IPS DF 19.7 (cell line): ENCODE data around the gene STK11.

Experiments
- DNase-seq: peaks from one replicate; pipeline ENCODE4 v3.0.0-alpha.2; 2013; ENCODE audit warnings: low read depth, low spot score

The STK11 gene

DNA sequence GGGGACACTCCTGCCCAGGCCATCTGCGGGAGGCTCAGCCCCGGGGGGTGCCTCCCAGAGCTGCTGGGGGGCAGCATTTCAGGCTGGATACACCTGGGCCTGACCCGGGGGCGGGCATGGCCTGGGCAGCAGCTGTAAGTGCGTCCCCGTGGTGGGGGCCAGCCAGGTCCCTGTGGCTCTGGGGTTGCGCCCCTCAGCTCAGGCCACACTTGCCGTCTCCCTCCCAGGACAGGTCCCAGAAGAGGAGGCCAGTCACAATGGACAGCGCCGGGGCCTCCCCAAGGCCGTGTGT is 20.6 kb downstream of the STK11 start:
- DNase-seq = no peak

DNA sequence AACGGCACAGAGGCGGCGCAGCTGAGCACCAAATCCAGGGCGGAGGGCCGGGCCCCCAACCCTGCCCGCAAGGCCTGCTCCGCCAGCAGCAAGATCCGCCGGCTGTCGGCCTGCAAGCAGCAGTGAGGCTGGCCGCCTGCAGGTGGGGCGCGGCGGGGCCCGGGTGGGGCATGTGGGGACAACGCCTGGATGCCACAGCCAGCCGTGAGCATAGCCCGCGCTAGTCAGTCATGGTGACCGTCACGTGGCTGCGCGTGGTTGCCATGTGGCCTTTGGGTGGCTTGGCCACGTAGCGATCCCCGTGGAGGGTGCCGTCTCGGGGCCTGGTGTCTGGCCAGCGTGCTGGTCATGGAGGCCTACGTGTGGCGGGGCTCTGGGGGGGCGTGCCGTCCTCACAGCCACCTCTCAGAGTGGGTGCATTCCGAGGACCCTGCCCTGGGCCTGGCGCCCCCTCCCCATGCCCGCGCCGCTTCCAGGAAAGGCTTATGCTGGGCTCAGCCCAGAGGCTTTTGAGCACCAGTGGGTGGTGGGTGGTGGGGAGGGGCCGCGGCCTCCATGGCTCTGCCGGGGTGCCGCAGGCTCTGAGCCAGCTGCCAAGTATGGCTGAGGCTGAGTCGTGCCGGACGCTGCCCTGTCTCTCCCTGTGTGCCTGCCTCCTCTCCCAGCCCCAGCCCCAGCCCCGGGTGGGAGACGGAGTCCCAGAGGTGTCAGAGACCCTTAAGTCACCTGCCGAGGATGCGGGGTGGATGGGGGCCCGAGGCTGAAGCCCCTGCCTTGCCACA is 21.1 kb downstream of the STK11 start:
- DNase-seq = no peak

DNA sequence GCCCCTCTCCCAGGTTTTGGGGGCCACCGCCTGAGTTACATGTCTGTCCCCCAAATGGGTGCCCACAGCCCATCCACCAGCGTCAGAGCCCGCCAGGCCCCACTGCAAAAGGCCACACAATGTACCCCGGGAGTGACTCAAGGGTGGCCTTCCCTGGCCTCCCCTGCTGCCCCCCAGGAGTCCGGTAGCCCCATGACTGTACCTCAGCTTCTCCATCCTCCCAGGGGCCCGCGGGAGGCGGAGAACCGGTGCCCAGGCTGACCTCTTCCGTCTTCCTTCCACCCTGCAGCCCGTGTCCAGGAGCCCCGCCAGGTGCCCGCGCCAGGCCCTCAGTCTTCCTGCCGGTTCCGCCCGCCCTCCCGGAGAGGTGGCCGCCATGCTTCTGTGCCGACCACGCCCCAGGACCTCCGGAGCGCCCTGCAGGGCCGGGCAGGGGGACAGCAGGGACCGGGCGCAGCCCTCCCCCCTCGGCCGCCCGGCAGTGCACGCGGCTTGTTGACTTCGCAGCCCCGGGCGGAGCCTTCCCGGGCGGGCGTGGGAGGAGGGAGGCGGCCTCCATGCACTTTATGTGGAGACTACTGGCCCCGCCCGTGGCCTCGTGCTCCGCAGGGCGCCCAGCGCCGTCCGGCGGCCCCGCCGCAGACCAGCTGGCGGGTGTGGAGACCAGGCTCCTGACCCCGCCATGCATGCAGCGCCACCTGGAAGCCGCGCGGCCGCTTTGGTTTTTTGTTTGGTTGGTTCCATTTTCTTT is 21.9 kb downstream of the STK11 start:
- no peak for DNase-seq

GRCh38 chr19:1228161-1228957 is 22.8 kb downstream of the STK11 start:
- no peak for DNase-seq

GRCh38 chr19:1229056-1229923 is 23.7 kb downstream of the STK11 start:
- no peak for DNase-seq

- DNase-seq = no peak
Observed at GRCh38 chr19:1229924-1230782, 24.6 kb downstream of the STK11 start.

- no peak for DNase-seq
Observed at GRCh38 chr19:1230783-1231489, 25.4 kb downstream of the STK11 start.

GRCh38 chr19:1231729-1232637 is 26.4 kb downstream of the STK11 start:
- no peak for DNase-seq

DNA sequence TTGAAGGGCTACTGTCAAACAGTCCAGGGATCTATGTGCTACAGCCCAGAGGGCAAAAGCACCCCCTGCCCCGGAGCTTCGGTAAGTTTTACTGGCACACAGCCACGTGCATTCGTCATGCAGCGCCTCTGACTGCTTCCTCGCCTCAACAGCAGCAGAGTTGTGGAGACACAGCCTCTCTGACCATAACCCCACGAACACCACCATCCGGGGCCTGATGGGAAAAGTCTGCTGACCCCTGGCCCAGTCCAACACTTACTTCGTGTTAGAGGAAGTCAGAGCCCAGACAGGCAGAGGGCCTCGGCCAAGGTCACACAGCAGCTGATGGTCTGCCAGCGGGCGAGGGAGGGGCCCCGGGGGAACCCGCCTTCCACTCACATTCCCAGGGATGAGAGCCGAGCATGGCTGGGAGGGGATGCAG is 27.1 kb downstream of the STK11 start:
- DNase-seq = no peak

GRCh38 chr19:1233115-1233667 is 27.6 kb downstream of the STK11 start:
- DNase-seq = no peak

- no peak for DNase-seq
Observed at GRCh38 chr19:1234051-1234954, 28.7 kb downstream of the STK11 start.

DNA sequence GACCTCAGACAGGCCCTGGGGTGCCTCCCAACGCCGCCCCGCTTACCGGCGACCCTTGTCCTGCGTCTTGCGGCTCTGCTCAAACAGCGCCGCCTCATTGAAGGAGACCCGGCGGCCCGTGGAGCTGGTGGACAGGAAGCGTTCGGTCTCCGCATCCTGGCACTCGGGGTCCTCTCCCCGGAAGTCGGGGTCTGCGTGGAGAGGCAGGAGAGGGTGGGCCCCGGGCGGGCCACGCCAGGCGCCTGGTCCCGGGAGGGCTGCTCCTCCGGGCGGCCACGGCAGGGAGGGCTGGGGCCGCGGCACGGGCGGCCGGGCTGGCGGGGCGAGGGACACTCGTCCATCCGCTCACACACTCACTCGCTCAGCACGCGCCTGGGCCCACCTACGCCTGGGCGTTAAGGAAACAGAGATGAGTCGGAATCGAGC is 29.4 kb downstream of the STK11 start:
- DNase-seq = no peak

DNA sequence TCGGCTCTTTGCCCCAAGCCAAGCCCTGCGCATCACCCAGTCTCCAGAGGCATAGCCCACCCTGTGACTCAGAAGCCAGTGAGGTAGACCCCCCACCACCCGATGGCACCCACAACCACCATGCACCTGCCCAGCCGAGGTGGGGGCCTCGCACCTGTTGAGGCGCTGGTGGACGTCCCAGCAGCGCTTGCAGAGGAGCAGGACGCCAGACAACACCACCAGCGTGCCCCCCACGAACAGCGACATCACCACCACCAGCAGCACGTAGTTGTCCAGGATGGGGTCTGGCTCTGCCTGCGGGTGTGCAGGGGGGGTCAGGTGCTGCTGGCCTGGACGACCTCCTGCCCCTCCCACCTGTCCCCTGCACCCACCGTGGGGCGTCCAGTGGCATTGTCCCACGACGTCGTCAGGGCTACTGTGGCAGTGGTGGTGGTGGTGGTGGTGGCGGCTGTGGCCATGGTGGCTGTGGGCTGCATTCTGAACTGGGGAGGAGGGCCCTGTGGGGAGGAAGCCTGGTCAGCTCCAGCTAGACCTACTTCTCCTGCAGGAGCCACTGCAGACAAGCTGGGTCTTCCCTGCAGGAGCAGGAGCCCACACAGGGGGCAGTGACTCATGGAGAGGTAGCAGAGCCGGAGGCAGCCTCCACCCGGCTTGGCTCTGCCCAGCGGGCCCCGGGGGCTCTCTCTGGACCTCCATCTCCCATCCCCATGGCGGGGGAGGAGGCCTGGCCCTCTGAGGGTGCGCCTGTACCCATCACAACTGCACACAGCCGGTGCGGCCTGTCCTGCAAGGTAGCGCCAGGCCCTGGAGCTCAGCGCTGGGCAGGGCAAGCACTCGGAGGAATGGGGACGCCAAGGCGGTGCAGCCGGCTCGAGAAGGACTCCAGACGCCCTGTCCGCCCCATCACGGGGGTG is 30.3 kb downstream of the STK11 start:
- no peak for DNase-seq

DNA sequence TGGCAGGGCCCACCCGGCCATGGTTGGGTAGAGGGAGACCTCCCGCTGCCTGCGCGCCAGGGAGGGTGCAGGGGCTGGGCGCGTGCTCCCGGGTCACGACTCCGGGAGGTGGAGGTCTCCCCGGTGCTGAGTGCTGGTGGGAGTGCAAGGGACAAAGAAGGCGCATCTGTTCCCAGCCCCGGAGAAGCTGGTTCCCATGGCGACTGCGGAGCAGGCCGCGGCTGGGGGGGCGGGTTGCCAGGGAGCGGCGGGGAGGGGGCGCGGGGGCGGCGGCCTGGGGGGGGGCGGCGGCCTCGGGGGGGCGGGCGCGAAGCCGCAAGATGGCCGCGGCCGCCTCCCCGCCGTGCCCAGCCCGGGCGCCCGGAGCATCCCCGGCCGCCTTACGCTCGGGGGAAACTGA is 31.0 kb downstream of the STK11 start:
- DNase-seq = no peak

DNA sequence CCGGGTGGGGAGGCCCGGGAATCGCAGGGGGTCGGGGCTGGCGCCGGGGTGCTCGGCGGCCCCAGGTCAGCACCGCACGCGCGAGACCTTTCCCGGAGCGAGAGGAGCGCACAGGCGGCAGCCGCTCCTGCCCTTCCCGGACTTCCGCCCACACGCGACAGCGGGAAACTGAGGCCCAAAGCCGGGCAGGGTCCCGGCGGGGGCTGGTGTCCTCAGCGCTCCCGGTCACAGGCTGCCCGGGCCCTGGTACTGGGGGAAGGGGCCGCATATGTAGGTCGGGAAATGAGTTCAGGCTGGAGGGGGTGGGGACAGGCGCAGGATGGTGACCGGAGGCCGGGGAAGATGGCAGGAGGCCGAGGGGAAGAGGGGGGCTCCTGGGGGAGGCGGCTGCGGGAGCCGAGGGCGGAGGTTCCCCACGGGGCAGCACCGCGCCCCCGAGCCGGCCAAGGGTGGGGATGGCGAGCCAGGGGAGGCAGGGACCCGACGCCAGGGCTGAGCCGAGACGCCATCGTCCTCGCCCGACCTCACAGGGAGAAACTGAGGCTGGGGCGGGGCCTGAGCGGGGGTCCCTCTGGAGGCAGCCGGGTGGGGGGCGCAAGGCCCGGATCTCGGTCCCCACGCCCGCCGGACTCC is 31.6 kb downstream of the STK11 start:
- DNase-seq = no peak
